Activated CD8-positive, alpha-beta memory T cell treated with anti-CD3 and anti-CD28 coated beads for 4 hours (primary cell): Measurements from ENCODE around the gene CERS1.
A peak's percentile ranks its signal among the peaks of the same experiment; 100 is the strongest.
"Not testable (repeated sequence)": the region's sequence is repeated elsewhere in the genome, so short reads cannot be mapped to it uniquely, and the experiment has no call there.

Experiments used
- DNase-seq, 2 donors: peaks; one replicate each; pipeline ENCODE4 v3.0.0-alpha.2; 2020; ENCODE audit warnings: low read depth in 2 of 2

Gene CERS1

GRCh38 chr19:18919086-18919899 is 23.3 kb upstream of the CERS1 start, which contains the start of the genes COPE and DDX49:
Gene COPE (minus strand): TSS chr19:18919387. CDS start chr19:18919348, 39 bp downstream.
Gene DDX49 (plus strand): TSS chr19:18919715. CDS start chr19:18919742, 27 bp downstream.
- DNase-seq, result peak; percentile 96 to 97

GRCh38 chr19:18917593-18917992 is 21.6 kb upstream of the CERS1 start:
- DNase-seq, result not testable (repeated sequence)

GRCh38 chr19:18915639-18916038 is 19.7 kb upstream of the CERS1 start:
- no peak for DNase-seq

- DNase-seq, result no peak
Measured at GRCh38 chr19:18913466-18913865, 17.5 kb upstream of the CERS1 start.

DNA sequence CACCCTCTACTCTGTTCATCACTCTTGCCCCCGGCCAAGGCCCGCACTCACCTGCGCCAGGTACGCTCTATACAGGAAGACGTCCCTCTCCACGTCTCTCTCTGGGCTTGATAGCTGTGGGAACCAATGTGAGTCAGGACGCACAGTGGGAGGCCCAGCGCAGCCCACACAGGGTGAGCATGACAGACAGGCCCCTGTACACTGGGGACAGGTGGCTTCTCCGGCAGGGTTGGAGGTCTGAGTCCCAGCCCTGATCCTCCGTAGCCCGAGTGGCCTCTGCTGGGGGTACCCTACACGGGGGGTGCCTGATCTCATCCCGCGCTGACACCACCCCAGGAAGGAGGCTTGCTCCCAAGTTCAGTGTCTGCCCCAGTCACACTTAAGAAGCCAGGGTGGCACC is 17.0 kb upstream of the CERS1 start:
- DNase-seq, result no peak

DNA sequence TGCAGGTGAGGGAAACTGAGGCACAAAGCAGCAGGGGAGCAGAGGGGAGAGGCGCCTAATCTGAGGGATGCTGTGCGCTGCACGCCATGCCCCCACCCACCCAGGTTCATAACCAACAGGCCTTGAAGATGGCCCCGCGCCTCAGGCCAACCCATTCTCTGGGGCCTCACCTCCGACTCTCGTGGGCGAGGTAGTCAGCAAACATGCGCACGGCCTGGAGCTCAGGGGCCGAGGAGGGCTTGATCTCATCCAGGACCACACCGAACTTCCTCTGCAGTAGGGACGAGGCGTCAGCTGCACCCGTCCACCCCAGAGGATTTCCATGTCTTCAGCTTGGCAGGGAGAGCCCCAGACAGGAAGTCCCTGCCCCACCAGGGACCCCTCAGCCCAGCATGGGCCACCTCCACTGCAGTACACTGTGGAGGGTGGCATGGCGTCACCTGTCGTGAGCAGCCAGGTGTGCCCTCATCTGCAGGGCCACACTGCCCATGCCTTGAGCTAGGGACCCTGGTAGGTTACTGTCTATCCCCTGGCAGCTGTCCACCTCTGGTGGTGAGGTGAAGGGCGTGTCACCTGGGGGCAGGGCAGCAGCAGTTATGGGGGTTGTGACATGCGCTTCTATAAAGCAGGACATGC is 15.0 kb upstream of the CERS1 start:
- no peak for DNase-seq

DNA sequence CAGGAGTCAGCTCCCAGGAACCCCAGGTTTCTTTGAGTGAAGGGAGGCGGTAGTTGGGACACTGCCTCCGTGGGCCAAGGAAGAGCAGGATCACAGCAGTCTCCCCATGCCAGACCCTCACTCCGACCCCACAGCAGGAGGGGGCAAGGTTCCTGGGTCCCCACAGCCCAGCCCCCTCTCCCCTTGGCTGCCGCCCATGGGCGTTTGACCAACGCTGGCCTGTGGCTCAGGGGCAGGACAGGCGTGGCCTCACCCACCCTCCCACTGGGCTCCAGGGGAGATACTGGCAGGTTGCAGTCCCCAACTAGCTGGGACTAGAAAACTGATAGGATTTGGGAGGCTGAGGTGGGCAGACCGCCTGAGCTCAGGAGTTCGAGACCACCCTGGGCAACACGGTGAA is 14.1 kb upstream of the CERS1 start:
- DNase-seq, result no peak

DNA sequence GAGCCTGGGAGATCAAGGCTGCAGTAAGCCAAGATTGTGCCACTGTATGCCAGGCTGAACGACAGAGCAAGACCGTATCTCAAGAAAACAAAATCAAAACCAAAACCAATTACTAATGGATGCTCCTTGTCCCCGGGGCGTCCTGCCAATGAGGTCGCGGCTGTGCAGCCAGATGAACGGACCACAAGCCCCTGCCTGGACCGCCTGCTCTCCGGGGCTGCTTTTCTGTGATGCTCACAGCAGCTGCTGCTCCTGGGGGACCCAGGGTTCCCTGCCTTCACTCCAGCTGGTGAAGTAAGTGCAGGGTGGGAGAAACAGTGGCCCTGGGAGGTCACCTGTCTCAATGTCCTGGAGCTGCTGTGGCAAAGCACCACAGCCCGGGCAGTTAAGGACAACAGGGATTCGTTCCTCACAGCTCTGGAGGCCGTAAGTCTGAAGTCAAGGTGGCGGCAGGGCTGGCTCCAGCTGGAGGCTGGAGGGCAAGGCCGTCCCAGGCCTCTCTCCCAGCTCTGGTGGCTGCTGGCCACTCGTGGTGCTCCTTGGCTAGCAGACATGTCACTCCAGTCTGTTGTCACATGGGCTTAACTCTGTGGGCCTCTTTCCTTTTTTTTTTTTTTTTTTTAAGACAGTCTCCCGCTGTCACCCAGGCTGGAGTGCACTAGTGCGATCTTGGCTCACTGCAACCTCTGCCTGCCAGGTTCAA is 13.1 kb upstream of the CERS1 start:
- no peak for DNase-seq

DNA sequence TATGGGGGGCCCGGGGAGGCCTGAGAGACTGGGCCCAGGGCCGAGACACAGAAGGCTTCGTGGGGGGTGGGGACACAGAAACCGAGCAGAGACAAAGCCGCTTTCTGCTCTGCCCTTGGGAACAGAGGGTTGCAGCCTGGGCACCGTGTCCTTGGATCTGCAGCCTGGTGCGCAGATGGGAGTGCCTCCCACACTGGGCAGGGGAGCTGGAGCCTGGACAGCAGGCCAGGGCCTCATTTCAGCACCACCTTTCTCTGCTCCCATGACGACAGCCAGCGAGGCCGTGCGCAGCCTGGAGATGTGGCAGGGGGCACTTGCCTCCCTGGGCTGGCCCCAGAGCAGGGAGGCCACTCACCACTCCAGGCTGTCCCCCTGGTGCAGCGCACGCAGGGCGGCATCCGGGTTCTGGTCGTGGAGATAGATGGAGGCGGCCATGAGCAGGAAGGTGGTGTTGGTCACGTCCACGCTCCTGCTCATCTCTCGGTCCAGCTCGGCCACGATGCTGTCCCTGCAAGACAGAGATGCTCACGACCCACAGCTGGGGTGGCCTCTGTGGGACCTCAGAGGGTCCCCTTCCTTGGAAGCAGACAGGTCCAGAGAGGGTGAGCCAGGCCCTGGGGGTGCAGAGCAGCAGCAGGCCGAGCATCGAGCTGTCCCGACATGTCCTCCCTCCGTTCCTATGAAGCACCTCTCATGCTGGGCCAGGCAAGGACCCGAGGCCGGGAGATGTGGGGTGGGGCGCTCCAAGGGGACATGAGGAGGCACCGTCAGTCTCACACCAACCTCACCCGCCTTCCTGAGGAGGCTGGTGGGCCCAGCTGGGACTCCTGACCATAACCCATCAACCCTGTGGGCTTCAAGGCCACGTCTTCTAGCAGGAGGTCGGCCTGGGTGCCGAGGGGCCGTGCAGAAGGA is 10.9 kb upstream of the CERS1 start:
- DNase-seq, result no peak

DNA sequence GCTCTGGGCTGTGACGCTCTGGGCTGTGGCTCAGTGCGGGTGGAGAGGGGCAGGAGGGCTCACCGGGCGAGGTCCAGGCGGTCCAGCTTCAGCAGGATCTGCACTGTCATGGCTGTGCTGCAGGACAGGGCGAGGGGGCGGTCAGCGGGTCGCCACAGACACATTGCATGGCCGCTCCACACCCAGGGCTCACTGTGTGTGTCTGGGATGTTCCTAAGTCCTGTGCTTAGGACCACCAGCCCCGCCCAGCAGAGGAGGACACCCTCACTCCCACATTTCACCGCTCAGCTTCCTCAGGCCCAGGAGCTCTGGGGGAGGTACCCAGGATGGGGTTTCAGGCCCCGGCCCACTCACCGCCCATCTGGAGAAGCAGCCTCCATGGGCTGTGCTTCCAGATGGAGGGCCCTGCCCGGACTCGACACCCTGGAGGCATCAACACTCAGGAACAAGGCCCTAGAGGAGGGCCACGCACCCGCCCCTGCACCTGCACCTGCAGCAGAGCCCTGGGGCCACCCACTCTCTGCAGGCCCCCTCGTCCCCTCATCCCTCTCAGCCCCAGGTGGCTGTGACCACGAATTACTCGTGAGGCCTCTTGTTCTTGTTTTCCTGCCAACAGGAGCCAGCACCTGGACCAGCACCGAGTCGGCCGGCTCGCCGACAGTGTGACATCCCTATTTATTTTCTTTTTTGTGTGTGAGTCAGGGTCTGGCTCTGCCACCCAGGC is 9.7 kb upstream of the CERS1 start:
- DNase-seq, result no peak

GRCh38 chr19:18905058-18905456 is 9.1 kb upstream of the CERS1 start:
- DNase-seq, result no peak

DNA sequence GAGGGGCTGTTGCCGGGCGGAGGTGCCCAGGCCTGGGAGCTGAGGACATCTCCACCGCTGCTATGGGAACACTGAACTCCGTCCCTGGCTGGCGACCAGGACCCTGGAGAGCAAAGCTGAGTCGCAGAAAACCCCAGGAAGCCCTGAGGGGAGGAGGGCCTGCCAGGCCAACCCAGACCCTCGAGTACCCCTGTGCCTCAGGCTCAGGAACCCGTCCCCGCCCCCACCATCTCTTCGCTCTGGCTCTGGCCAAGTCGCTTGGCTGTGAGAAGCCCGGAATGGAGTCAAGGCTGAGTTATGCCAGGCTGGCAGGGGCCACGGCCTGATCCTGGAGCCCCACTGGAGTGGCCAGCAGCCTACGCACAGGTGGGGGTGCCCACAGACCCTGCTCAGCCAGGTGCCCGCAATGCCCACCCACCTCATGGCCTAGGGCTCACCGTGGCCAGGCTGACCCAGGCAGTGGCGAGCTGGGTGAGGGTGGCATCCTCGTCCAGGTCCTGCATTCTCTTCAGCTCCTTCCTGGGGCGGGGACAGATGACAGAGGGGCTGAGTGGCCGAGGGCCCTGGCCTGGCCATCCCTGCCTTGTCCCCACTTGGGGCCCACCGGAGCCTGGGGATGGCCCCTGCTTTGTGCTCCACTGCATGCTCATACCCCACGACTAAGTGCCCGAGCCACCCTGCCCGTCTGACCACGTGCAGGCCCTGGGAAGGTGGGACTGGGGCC is 8.5 kb upstream of the CERS1 start:
- no peak for DNase-seq

- no peak for DNase-seq
Measured at GRCh38 chr19:18903156-18904037, 7.4 kb upstream of the CERS1 start.

DNA sequence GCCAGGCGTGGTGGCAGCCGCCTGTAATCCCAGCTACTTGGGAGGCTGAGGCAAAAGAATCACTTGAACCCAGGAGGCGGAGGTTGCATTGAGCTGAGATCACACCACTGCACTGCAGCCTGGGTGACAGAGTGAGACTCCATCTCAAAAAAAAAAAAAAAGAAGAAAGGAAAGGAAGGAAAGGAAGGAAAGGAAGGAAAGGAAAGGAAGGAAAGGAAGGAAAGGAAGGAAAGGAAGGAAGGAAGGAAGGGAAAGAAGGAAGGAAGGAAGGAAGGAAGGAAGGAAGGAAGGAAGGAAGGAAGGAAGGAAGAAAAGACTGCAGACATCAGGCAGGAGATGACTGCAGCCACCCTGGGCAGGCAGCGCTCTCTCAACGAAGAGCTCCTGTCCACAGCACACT is 6.6 kb upstream of the CERS1 start:
- not testable (repeated sequence) for DNase-seq

- DNase-seq, result no peak
Measured at GRCh38 chr19:18901491-18901890, 5.5 kb upstream of the CERS1 start.

DNA sequence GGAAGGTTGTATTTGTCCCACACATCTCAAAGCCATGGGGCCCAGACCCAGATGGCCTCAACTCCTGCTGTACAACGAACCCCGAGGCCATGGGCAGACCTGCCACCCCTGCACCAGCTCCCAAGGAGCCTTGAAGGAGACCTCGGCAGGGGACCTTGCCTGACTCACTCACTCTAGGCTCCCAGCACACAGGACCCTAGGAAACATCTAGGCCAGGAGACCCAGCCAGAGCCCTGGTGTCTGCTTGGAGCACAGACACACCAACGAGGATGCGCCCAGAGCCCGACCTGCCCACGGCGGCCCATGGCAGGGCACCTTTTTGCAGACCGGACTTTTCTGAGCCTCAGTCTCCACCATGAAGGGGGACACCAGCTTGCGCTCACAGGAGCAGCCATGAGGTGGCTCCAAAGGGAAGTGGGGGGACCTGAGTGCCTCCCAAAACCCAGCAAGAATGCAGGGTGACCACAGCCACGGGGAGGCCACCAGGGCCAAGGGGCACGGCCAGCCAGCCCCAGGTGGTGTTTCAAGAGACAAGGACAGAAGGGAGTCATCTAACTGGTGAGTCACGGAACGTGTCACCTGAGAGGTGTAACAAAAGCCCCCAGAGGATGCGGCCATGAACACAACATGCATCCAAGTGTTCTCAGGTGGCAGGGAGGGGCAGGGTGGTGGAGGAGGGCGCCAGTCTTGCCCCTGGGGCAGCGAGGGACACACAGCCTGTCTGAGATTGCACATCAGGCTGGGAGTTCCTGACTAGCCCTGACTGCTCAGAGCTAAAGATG is 4.9 kb upstream of the CERS1 start:
- no peak for DNase-seq

DNA sequence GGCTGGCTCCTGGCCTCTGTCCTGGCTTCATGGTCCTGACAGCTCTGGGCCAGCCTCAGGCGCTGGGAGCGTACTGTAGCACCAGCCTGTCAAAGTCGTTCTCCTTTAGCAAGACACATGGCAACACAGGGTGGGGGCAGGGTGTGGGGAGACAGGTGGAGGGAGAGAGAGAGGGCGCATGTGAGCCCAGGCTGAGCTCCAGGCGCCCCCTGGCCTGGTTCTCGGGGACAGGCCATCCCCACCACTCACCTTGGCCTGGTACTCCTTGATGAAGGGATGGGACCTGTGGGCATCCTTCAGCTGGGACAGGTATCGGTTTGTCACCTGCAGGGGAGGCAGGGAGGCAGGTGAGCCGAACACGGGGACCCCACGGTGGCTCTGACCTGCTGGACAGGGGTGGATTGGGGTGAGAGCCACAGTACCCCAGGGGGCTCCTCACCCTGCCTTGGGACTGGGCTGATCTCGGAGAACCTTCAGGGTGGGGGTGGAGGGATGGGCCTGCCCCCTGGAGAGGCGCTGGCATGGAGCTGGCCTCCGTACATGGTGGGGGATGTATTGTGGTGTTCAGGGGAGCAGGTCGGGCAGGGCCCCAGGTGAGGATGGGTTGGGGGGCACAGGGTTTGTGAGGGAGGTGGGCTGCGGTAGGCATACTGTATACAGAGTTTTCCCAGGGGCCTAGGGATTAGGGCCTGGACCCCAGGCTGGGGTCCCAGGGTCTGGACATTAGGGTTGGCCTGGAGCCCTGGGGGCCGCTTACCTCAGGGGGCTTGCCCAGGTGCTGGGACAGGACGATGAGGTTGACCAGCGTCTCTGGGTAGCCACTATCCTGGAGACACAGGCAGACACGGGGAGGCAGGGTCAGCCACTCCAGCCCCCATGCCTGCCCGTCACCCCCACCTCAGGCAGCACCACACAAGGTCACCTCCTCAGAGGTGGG is 3.9 kb upstream of the CERS1 start:
- no peak for DNase-seq
